Measurements from ENCODE around the gene CLMN.

- TF ChIP-seq POLR2A (IDR thresholded peaks at IDR 0.05) = no peak
- no peak for TF ChIP-seq CTCF (IDR thresholded peaks at IDR 0.05)
Observed at GRCh38 chr14:95240859-95241813, 78.6 kb downstream of the CLMN start.
